HG03575 (cell line): ENCODE measurements around the gene GTSE1.

Experiments
- ATAC-seq: cut with Tn5 transposase; IDR thresholded peaks from one replicate; pipeline ENCODE4 v1.9.1; 2021; ENCODE audit not compliant: unreplicated experiment, insufficient number of reproducible peaks, low FRiP score; ENCODE audit errors: extremely low read depth

The GTSE1 gene

DNA sequence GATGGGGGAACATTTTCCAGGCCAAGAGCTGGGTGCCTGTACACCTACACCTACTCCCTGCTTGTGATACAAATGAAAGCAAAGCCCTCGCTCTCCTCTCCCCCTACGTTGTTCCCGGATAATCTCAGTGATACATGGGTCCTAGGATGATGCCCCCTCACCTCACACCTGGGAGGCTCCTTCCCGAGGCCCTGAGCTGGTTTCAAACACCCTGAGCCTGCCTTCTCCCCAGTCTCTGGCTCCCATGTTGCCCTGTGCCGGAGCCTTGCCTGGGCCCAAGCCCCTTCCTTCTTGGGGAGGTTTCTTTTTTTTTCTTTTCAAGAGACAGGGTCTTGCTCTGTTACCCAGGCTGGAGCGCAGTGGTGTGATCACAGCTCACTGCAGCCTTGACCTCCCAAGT, 62.1 kb downstream of the GTSE1 start:
- ATAC-seq: no peak

DNA sequence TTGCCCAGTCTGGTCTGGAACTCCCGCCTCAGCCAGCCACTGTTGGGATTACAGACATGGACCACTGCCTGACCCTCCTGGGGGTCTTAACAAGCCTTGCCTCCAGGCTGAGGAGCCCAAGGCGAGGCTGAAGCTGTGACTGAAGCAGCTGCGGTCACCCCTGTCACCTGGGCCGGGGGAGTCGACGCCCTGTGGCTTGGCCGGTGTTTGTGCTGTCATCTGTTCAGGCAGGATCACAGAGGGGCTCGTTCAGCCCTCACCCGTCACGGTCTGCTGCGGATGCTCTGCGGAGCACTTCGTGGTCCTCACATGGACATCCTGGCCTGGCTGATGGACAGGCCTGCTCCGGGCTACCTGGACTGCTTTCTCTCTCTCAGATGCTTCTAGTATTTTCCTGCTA, 62.7 kb downstream of the GTSE1 start:
- ATAC-seq: no peak

DNA sequence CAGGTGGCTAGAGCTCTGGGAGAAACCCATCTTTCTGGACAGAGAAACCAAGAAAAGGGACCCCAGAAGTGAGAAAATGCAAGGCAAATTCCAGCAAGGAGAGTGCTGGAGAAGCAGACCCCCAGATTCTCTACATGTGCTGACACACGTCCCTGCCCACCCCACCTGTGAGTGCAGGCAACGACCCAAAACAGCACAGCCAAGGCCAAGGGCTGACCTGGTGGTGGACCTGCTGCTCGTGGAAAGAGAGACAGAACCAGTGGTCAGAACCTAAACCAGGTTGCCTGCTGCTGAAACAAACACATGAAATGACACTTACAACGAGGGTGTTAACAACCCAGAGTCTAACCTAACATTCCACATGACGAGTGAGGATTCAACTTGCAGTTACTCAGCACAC, 63.4 kb downstream of the GTSE1 start:
- ATAC-seq: no peak

DNA sequence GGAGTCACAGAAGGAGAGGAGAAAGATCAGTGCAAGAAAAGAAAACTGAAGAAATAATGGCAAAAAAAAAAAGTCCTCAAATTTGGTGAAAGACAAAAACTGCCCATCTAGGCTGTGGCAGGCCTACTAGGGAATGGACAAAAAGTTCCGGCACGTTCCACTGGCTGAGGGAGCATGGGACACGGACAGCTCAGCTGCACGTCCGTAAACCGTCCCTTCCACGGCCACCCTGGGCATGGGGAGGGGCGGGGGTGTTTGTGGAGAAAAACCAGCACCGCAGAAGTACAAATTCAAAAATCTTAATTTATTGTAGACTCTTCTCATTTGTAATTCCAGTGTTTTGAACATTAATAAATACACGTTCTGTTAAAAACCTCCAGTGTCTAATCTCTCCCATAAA, 64.2 kb downstream of the GTSE1 start:
- no peak for ATAC-seq

GRCh38 chr22:46361826-46362202, 65.1 kb downstream of the GTSE1 start:
- no peak for ATAC-seq

- ATAC-seq: no peak
These were observed 65.7 kb downstream of the GTSE1 start for GRCh38 chr22:46362203-46362933.

GRCh38 chr22:46362934-46363515, 66.4 kb downstream of the GTSE1 start:
- ATAC-seq: no peak

- ATAC-seq: no peak
These were observed 67.1 kb downstream of the GTSE1 start for GRCh38 chr22:46363611-46364321.

- no peak for ATAC-seq
These were observed 67.9 kb downstream of the GTSE1 start for GRCh38 chr22:46364341-46365165.

DNA sequence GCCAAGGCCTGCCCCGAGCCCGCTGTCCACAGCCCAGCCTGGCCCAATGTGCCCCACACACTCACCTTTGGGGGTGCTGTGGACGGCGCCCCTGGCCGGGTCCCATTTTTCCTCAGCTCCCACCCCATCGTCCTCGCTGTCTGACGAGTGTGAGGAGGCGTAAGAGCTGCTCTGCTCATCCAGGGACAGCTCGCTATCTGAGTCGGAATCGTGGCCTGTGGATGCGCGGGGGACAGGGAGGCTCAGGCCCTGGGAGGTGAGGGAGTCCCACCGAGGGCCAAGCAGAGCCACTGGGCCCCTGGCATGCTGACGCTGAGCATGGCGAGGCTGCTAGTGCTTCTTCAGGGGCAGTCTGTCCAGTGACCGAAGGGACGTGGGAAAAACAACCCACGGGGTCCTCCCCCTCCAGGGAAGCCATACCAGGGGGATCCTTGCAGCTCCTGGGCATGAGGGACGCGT, 68.5 kb downstream of the GTSE1 start:
- ATAC-seq: no peak

GRCh38 chr22:46366327-46366731, 69.7 kb downstream of the GTSE1 start:
- ATAC-seq: no peak

DNA sequence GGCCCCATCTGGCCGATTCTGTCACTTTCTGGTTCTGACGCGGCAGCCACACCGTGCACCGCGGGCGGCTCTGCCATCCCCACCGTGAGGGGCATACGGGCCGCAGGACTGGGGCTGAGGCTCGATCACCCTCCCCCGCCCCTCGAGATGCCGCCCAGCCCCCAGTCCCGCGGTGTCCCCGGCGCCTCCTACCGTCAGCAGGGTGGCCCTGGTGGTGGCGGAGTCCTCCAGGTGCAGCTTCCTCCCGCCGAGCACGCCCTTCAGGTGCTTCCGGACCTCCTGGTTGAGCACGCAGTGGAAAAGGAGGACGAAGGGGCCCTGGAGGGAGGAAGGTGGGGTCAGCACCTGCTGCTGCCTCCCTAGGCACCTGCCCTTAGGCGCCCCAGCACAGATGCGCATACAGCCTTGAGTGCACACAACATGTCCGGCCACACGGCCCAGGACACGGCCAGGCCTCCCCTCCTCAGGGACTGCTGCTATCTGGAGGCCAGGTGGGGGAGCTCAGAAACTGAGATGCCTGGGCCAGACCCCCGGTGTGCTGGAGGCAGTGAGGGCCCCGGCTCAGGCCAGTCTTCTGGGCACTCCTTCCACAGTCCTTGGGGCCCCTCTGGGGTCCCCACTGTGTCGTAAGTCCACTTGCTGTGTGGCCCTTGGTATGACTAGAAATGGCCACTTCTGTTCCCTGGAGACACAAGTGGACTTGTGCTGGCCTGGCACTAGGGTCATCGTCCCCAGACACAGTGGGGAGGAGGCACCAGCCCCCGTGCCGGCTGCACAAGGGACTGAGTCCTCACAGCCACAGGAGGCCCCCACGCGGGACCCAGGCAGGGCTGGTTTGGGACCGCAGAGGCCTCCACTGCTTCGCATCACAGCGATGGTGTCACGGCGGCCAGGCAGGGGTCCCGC, 70.4 kb downstream of the GTSE1 start:
- no peak for ATAC-seq

- no peak for ATAC-seq
These were observed 71.1 kb downstream of the GTSE1 start for GRCh38 chr22:46367707-46368191.

- no peak for ATAC-seq
These were observed 71.8 kb downstream of the GTSE1 start for GRCh38 chr22:46368422-46368821.

- ATAC-seq: no peak
These were observed 72.4 kb downstream of the GTSE1 start for GRCh38 chr22:46368871-46369715.

DNA sequence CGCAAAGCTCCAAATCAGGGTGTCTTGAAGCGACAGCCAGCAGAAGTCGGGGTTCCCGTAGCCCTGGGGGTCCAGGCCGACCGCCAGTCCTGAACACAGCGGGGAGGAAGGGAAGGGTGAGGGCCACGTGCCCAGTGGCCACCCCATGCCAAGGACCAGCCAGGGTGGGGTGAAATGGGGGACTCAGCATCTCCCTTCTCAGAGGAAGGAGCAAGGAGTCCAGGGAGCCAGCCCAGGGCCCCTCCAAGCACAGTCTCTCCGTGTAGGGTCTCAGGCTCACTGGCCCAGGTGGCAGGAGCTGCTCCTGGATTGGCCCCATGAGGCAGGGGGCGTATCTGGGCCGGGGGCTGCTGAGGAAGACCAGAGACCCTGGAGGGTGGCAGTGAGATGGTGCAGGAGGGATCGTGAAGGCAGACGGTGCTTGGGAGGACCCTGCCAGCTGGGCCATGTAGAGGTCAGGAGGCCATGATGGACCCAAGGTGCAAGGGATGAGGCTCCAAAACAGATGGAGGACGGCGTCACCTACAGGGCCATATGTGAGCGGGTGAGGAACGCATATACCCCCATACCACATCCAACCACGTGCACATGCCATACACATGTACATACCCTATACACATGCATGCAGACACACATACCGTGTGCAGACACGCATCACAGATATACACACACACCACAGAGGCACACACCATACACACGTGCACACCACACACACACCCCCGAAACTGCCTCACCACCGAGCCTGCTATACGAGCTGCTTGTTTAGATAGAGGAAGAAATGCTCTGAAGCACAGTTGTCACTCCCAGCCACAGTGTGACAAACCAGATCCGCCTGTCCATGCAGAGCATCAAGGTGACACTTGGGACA, 73.3 kb downstream of the GTSE1 start:
- no peak for ATAC-seq
